B cell (primary cell): ENCODE data around the gene CCDC183. TPM values are rescaled to one million over a fixed set of nuclear protein-coding genes. Genes with fewer than 3 reads are reported as not detected.

Source experiments
- ATAC-seq: fragments of 200-7000 bp; cut with Tn5 transposase; one replicate; pipeline ENCODE4 v1.10.0; 2021; ENCODE audit warnings: low read depth, mild to moderate bottlenecking, moderate number of reproducible peaks, moderate library complexity
- CTCF ChIA-PET: fragments of 350-600 bp; sonication (Branson Sonifier 250); formaldehyde crosslinking; loops from one replicate; lab custom pipeline; 2021; ENCODE audit warnings: antibody characterized with exemption, inconsistent platforms; lab: Charles Lee
- POLR2A ChIA-PET: fragments of 350-600 bp; sonication (Branson Sonifier 250); formaldehyde crosslinking; loops from one replicate; lab custom pipeline; 2021; ENCODE audit warnings: antibody characterized with exemption; lab: Charles Lee
- DNase-seq: peaks from one replicate; pipeline ENCODE4 v3.0.0; 2013
- H2AFZ ChIP-seq: 2 replicates; pipeline ENCODE4 v1.6.1; 2012; ENCODE audit warnings: mild to moderate bottlenecking, low read depth, low read length; ENCODE audit not compliant: insufficient read depth, poor library complexity, severe bottlenecking
- H3K27ac ChIP-seq, 2 donors: 1 replicate in 1 of 2; 2 replicates in 1 of 2; pipeline ENCODE4 v1.5.1; 2012 to 2013; ENCODE audit warnings: low read length in 2 of 2, mild to moderate bottlenecking in 2 of 2, moderate library complexity in 1 of 2
- H3K27me3 ChIP-seq, 4 experiments: fragments of 200-600 bp in 1 of 4; sonication (generic) in 1 of 4; replicated peaks in 1 of 4; 1 replicate in 2 of 4; 2 replicates in 2 of 4; pipeline versions ENCODE4 v1.6.1 to v1.7.0; 2013 to 2016; ENCODE audit warnings: low read length in 3 of 4, mild to moderate bottlenecking in 2 of 4, mixed read lengths in 1 of 4, moderate library complexity in 1 of 4; ENCODE audit not compliant: insufficient read depth in 4 of 4, control insufficient read depth in 3 of 4; ENCODE audit errors: control extremely low read depth in 1 of 4
- H3K36me3 ChIP-seq, 2 experiments: replicated peaks in 1 of 2; 1 replicate in 1 of 2; 2 replicates in 1 of 2; pipeline versions ENCODE4 v1.6.1 to v1.7.1; 2013; ENCODE audit warnings: low read length in 1 of 2; ENCODE audit not compliant: insufficient read depth in 2 of 2, control insufficient read depth in 1 of 2; ENCODE audit errors: control extremely low read depth in 1 of 2, extremely low read depth in 1 of 2
- H3K4me1 ChIP-seq, 2 donors: fragments of 200-600 bp in 1 of 2; sonication (generic) in 1 of 2; 1 replicate in 1 of 2; 2 replicates in 1 of 2; pipeline versions ENCODE4 v1.5.1 to v1.6.1; 2013 to 2017; ENCODE audit warnings: low read length in 2 of 2; ENCODE audit not compliant: control insufficient read depth in 2 of 2, insufficient read depth in 2 of 2
- H3K4me2 ChIP-seq: replicated peaks from 2 replicates; pipeline ENCODE3; 2012; ENCODE audit warnings: mild to moderate bottlenecking, low read depth, low read length; ENCODE audit not compliant: poor library complexity, severe bottlenecking
- H3K4me3 ChIP-seq, 5 experiments: fragments of 200-600 bp in 1 of 5; sonication (generic) in 1 of 5; 1 replicate in 3 of 5; 2 replicates in 2 of 5; pipeline versions ENCODE4 v1.5.1 to v1.7.0; 2011 to 2016; ENCODE audit warnings: low read length in 4 of 5, mild to moderate bottlenecking in 4 of 5, low read depth in 2 of 5, control low read depth in 1 of 5, moderate library complexity in 1 of 5; ENCODE audit not compliant: insufficient read depth in 1 of 5; ENCODE audit errors: control extremely low read depth in 1 of 5, extremely low read depth in 1 of 5
- H3K79me2 ChIP-seq: fragments of 200-600 bp; sonication (generic); one replicate; pipeline ENCODE4 v1.6.0; 2016; ENCODE audit warnings: low read length; ENCODE audit not compliant: control insufficient read depth, insufficient read depth
- H3K9ac ChIP-seq: fragments of 200-600 bp; sonication (generic); 2 replicates; pipeline ENCODE4 v1.6.1; 2017; ENCODE audit warnings: mild to moderate bottlenecking, low read length, moderate library complexity
- H3K9me3 ChIP-seq, 3 donors: one replicate each; pipeline versions ENCODE4 v1.6.1 to v1.7.1; 2013; ENCODE audit warnings: low read length in 2 of 3; ENCODE audit not compliant: control insufficient read depth in 2 of 3, insufficient read depth in 1 of 3; ENCODE audit errors: control extremely low read depth in 1 of 3
- H4K20me1 ChIP-seq: 2 replicates; pipeline ENCODE4 v1.6.0; 2012; ENCODE audit warnings: mild to moderate bottlenecking, low read length; ENCODE audit not compliant: insufficient read depth, control insufficient read depth, poor library complexity, severe bottlenecking
- H3K27ac Mint-ChIP-seq: one replicate; pipeline ENCODE4 v1.8.0; 2021; ENCODE audit warnings: mixed read lengths
- H3K27me3 Mint-ChIP-seq: one replicate; pipeline ENCODE4 v1.8.0; 2021; ENCODE audit warnings: mixed read lengths
- H3K4me1 Mint-ChIP-seq: one replicate; pipeline ENCODE4 v1.8.0; 2021; ENCODE audit warnings: mixed read lengths
- H3K4me3 Mint-ChIP-seq: one replicate; pipeline ENCODE4 v1.8.0; 2021; ENCODE audit warnings: mixed read lengths
- H3K9me3 Mint-ChIP-seq: one replicate; pipeline ENCODE4 v1.8.0; 2022; ENCODE audit warnings: mixed read lengths; ENCODE audit not compliant: insufficient read depth
- EZH2 ChIP-seq: IDR thresholded peaks from 2 replicates; pipeline ENCODE4 v1.6.1; 2012; ENCODE audit warnings: borderline replicate concordance, low read depth, mild to moderate bottlenecking, moderate library complexity, low read length; ENCODE audit not compliant: insufficient read depth, poor library complexity, severe bottlenecking
- WGBS: methylation state at CpG from one replicate; pipeline ENCODE4 v1.1.5; 2013; ENCODE audit warnings: missing lambda C conversion rate; ENCODE audit not compliant: insufficient coverage; 5-methylcytosine and 5-hydroxymethylcytosine counted together
- intact Hi-C: fragments of 100-400 bp; cut with micrococcal nuclease; formaldehyde crosslinking; loops from one replicate; pipeline ENCODE4 v1.10.0; 2022
- polyA plus RNA-seq: library from polyadenylated mRNA; depleted of rRNA; stranded (reverse); fragments of >200 nt; gene quantifications from 2 replicates; pipeline ENCODE4 v1.2.3, GENCODE V29; 2012
- total RNA-seq, 2 donors: library from RNA; stranded (reverse); fragments of 120-200 nt in 1 of 2; gene quantifications; 1 replicate in 1 of 2; 2 replicates in 1 of 2; pipeline versions ENCODE4 v1.2.3 to v1.2.4, GENCODE V29; 2013 to 2022
- TF ChIP-seq, protein P1 (sequence below): fragments of 200-600 bp; IDR thresholded peaks from one replicate; pipeline ENCODE4 v1.8.0; 2022; ENCODE audit warnings: antibody characterized with exemption, mild to moderate bottlenecking

The CCDC183 gene
- total and polyA plus RNA-seq, 2 donors (not counting 1 experiment from before 2014, with no cell fraction given): 1.8 to 4.9 TPM

DNA sequence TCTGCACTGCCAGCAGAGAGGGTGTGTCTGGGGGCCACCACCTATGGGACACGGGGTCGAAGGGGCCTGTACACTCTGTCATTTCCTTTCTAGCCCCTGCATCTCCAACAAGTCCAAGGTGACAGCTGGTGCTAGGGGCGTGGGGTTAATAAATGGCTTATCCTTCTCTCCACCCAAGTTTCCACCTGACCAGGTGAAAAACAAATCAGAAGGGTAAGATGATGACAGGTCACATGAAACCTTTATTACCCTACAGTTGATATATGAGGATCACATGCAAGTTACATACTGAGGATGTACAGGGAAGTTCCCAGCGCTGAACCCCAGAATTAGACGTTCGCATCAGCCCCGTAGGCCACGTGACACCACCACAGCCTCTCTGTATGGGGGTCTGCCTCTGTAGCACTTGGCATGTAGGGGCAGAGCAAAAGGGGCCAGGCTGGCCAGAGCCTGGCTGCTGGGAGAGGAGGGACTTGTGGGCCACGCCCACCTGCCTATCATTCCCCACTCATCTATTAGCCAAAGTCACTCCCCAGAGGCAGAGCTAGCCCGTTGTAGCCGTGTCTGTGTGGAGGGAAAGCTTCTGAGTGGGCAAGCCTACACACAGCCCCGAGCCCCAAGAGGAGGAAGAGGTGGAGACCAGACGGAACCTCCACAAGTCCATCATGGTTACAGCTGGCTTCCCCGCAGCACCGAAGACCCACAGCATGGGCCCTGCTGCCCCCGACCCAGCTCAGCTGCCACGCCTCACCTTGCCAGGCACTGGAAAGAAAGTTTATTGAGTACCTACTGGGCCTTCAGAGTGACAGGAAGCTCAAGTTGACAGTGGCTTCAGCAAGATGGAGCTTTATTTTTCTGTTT, 2.8 kb upstream of the CCDC183 start:
- no peak overlapping the region for H3K9ac ChIP-seq
- DNase-seq (peak; percentile 32), ATAC-seq (no peak)
- no peak overlapping the region for H3K4me3 ChIP-seq
- H2AFZ ChIP-seq: no peak overlapping the region
- H3K4me1 ChIP-seq: peaks cover 15 to 21% of the 10 kb centered on the region in 2 donors
- peaks cover 12% of the 10 kb centered on the region for H4K20me1 ChIP-seq
- ChIA-PET CTCF (interaction anchor here (0.7 to 10.5 kb wide), 9 partner anchors 10 to 254 kb away, joined by 3 to 106 read pairs (median 4); partner anchors contain the start of genes AJM1 and RABL6), POLR2A (no interaction called here)
- peaks cover 0 to 4% of the 10 kb centered on the region in 2 experiments for H3K36me3 ChIP-seq
- Mint-ChIP-seq H3K4me1 (peaks cover 19% of the 10 kb centered on the region), H3K27me3 (peaks cover 6% of the 10 kb centered on the region), H3K4me3 (peak overlapping the region; percentile 30), H3K9me3 (no peaks in the 10 kb centered on the region), H3K27ac (no peak overlapping the region)
- no peak overlapping the region for H3K4me2 ChIP-seq
- intact Hi-C loops: loop anchor here (10.0 kb wide), 1 partner anchor 661 kb away; the partner anchor contains the start of gene NSMF
- no peaks in the 10 kb centered on the region for H3K9me3 ChIP-seq
- H3K79me2 ChIP-seq: peaks cover 4% of the 10 kb centered on the region
- H3K27me3 ChIP-seq: peaks cover 0 to 5% (median 3%) of the 10 kb centered on the region in 4 experiments
- 91% methylated on average over 13 of the region's 17 CpGs for WGBS
- TF ChIP-seq, protein P1, sequence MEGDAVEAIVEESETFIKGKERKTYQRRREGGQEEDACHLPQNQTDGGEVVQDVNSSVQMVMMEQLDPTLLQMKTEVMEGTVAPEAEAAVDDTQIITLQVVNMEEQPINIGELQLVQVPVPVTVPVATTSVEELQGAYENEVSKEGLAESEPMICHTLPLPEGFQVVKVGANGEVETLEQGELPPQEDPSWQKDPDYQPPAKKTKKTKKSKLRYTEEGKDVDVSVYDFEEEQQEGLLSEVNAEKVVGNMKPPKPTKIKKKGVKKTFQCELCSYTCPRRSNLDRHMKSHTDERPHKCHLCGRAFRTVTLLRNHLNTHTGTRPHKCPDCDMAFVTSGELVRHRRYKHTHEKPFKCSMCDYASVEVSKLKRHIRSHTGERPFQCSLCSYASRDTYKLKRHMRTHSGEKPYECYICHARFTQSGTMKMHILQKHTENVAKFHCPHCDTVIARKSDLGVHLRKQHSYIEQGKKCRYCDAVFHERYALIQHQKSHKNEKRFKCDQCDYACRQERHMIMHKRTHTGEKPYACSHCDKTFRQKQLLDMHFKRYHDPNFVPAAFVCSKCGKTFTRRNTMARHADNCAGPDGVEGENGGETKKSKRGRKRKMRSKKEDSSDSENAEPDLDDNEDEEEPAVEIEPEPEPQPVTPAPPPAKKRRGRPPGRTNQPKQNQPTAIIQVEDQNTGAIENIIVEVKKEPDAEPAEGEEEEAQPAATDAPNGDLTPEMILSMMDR: no peak
- TF ChIP-seq EZH2: no peak
- no peak overlapping the region for H3K27ac ChIP-seq
